ENCODE measurements around the gene ELF1. TPM values are rescaled to one million over a fixed set of nuclear protein-coding genes. Genes with fewer than 3 reads are reported as not detected.

The ELF1 gene
- total and polyA plus RNA-seq, 2 of the 4 experiments (the other 2 are of a cell fraction): 25.4 to 27.6 TPM

DNA sequence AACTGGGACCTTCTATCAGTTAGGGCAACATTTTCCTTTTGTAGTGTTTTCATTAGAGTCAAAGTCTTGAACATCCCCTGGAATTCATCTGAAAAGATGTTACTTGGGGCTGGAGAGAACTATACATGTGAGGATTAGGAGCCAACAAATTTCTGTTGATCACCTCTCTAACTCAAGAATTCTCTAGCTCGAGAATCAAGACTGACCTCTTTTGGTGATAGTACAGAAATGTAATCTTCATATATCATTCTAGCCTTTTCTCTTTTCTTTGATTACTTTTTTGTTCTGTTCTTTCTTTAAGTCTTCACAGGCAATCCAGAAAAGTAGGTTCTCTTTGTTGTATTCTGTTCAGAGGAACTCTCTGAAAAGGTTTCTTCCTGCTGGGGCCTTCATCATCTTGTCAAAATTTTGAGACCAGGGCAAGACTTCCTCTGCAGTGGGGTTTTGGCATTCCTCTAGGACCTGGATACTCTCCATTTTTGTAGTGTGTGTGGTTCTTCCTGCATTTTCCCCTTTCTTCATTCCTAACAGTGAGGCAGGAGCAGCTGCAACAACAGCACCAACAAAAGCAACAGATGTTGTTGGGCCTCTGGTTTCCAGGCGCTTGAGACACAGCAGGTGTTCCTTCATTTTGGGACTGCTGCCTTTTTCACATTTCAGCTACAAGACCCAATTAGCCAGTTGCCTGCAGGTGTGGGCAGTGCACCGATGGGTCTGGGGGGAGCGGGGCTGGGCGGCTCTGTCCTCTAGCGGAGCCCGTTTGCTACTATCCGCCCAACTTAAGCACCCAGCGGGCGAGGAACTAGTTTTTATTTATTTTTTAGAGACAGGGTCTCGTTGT lies 26.2 kb downstream of the ELF1 start:
- Histone ChIP-seq H3K9ac (ENCODE audit: low read depth, low read length) (no peak overlapping the region), H3K9me3 (ENCODE audit: control insufficient read depth, insufficient read depth, low read length) (no peaks in the 10 kb centered on the region), H3K23ac (ENCODE audit: low read depth, low read length) (no peak overlapping the region), H2BK120ac (ENCODE audit: low read depth, low read length) (no peak overlapping the region), H2AK9ac (replicated peaks; ENCODE audit: low read depth, low read length, poor library complexity) (no peak overlapping the region), H4K20me1 (ENCODE audit: insufficient read depth, low read length) (peaks cover 18% of the 10 kb centered on the region), H2AFZ (replicated peaks; ENCODE audit: low read length, poor library complexity) (no peak overlapping the region), H3K4ac (ENCODE audit: low read depth, low read length) (no peak overlapping the region), H3K4me1 (ENCODE audit: control insufficient read depth, insufficient read depth, low read length) (no peaks in the 10 kb centered on the region), H3K4me3 (ENCODE audit: insufficient read depth, low read depth, low read length) (no peak overlapping the region), H3K56ac (ENCODE audit: extremely low read depth, insufficient read depth, low read length) (no peak overlapping the region), H2BK5ac (ENCODE audit: low read depth, low read length, poor library complexity, severe bottlenecking) (no peak overlapping the region), H2BK15ac (ENCODE audit: low read depth, low read length) (no peak overlapping the region), H3K14ac (replicated peaks; ENCODE audit: low read depth, low read length) (no peak overlapping the region), H3K27ac (ENCODE audit: insufficient read depth, low read length) (no peak overlapping the region), H4K91ac (ENCODE audit: insufficient read depth, low read depth, low read length) (no peak overlapping the region), H2AK5ac (ENCODE audit: low read depth, low read length) (no peak overlapping the region), H3K4me2 (ENCODE audit: low read depth, low read length) (no peak overlapping the region), H3K9me1 (ENCODE audit: insufficient read depth, low read length) (peaks cover 3% of the 10 kb centered on the region), H2BK20ac (ENCODE audit: low read depth, low read length) (no peak overlapping the region), H3K27me3 (ENCODE audit: control insufficient read depth, insufficient read depth, low read length) (no peaks in the 10 kb centered on the region), H3K36me3 (ENCODE audit: control insufficient read depth, insufficient read depth, low read length) (no peaks in the 10 kb centered on the region), H3K79me1 (ENCODE audit: low read depth in 1 of 2, low read length in 2 of 2) (peaks cover 18 to 49% of the 10 kb centered on the region in 2 experiments; a peak in 3 of 4 replicates), H3K18ac (ENCODE audit: low read depth, low read length) (no peak overlapping the region), H4K8ac (ENCODE audit: low read depth in 2 of 2, low read length in 2 of 2) (no peak overlapping the region), H4K5ac (ENCODE audit: low read depth, low read length) (no peak overlapping the region)
- dilution Hi-C loops (cut with HindIII; ENCODE audit: low sequenced_read_pairs, unreplicated experiment) (no loop called here), in situ Hi-C loops (cut with MboI; ENCODE audit: low sequenced_read_pairs) (no loop called here), intact Hi-C loops (cut with micrococcal nuclease) (no loop called here)
- no CpG with 5 or more reads among the region's 11 CpGs for WGBS, 2 experiments (ENCODE audit: extremely low coverage in 2 of 2, insufficient read length in 1 of 2)
- CTCF ChIA-PET: interaction anchor here (0.7 to 1.0 kb wide), 2 partner anchors 10 to 61 kb away, joined by 3 read pairs; no protein-coding TSS in a partner anchor
- ATAC-seq (ENCODE audit: low read depth) (peak; percentile 49), DNase-seq (no peak)
- TF ChIP-seq, protein P1, sequence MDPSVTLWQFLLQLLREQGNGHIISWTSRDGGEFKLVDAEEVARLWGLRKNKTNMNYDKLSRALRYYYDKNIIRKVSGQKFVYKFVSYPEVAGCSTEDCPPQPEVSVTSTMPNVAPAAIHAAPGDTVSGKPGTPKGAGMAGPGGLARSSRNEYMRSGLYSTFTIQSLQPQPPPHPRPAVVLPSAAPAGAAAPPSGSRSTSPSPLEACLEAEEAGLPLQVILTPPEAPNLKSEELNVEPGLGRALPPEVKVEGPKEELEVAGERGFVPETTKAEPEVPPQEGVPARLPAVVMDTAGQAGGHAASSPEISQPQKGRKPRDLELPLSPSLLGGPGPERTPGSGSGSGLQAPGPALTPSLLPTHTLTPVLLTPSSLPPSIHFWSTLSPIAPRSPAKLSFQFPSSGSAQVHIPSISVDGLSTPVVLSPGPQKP (IDR thresholded peaks at IDR 0.05; ENCODE audit: borderline replicate concordance, low read depth, low read length): no peak
- TF ChIP-seq RCOR1 (IDR thresholded peaks at IDR 0.05; ENCODE audit: insufficient replicate concordance, low read length) (no peak), CHD1 (IDR thresholded peaks at IDR 0.05; ENCODE audit: low read depth, low read length) (no peak), SMC3 (IDR thresholded peaks at IDR 0.05; ENCODE audit: low read depth, low read length) (no peak), RFX5 (IDR thresholded peaks at IDR 0.05; ENCODE audit: low read depth, low read length) (no peak), CEBPB (IDR thresholded peaks at IDR 0.05; ENCODE audit: low read depth, low read length) (no peak), BHLHE40 (IDR thresholded peaks at IDR 0.05; ENCODE audit: low read depth, low read length) (no peak), POLR2A (IDR thresholded peaks at IDR 0.05; ENCODE audit: low read depth, low read length) (no peak), FOS (IDR thresholded peaks at IDR 0.05; ENCODE audit: low read depth, low read length) (no peak), MXI1 (IDR thresholded peaks at IDR 0.05; ENCODE audit: borderline replicate concordance, low read depth, low read length) (no peak), RAD21 (IDR thresholded peaks at IDR 0.05; ENCODE audit: low read length) (no peak), MAZ (IDR thresholded peaks at IDR 0.05; ENCODE audit: borderline replicate concordance, low read depth, low read length) (no peak)
- TF ChIP-seq, protein P2, sequence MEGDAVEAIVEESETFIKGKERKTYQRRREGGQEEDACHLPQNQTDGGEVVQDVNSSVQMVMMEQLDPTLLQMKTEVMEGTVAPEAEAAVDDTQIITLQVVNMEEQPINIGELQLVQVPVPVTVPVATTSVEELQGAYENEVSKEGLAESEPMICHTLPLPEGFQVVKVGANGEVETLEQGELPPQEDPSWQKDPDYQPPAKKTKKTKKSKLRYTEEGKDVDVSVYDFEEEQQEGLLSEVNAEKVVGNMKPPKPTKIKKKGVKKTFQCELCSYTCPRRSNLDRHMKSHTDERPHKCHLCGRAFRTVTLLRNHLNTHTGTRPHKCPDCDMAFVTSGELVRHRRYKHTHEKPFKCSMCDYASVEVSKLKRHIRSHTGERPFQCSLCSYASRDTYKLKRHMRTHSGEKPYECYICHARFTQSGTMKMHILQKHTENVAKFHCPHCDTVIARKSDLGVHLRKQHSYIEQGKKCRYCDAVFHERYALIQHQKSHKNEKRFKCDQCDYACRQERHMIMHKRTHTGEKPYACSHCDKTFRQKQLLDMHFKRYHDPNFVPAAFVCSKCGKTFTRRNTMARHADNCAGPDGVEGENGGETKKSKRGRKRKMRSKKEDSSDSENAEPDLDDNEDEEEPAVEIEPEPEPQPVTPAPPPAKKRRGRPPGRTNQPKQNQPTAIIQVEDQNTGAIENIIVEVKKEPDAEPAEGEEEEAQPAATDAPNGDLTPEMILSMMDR (conservative IDR thresholded peaks at IDR 0.05; ENCODE audit: low read depth, low read length): no peak
- TF ChIP-seq, protein P3, sequence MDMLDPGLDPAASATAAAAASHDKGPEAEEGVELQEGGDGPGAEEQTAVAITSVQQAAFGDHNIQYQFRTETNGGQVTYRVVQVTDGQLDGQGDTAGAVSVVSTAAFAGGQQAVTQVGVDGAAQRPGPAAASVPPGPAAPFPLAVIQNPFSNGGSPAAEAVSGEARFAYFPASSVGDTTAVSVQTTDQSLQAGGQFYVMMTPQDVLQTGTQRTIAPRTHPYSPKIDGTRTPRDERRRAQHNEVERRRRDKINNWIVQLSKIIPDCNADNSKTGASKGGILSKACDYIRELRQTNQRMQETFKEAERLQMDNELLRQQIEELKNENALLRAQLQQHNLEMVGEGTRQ (IDR thresholded peaks at IDR 0.05; ENCODE audit: low read depth, low read length): no peak
- POLR2A ChIA-PET (ENCODE audit: unreplicated experiment): interaction anchor here (1.0 kb wide), 1 partner anchor 203 kb away, joined by 3 read pairs; the partner anchor contains the start of gene SLC25A15
- no TSS peak for BruUV-seq (replicated peaks)
